Measurements from ENCODE around the gene NAIF1.

The NAIF1 gene

DNA sequence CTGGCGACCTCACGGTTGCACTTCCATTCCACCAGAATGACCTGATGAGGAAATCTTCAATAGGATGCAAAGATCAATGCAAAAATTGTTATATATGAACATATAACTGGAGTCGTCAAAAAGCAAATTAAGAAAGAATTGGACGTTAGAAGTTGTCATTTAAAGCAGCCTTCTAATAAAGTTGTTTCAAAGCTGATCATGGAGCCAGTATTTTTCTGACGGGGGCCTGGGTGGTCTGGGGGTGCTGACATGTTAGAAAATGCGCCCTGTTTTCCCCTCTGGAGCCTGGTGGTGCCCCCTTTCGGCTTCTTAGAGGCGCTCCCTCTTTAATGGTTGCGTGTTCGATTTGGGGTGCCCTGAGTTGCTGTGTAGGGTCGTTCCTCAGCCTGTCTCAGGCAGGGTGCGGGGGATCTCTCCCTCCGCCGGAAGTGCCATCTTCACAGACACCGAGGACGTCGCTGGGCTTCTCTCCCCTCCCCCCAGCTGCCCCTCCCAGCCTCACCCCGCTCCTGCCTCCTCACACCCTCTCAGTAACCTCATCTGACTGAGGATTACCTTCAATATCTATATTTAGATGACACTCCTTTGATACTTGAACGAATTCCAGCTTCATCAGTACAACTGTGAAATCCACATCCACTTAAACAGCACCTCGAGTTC lies 42.1 kb upstream of the NAIF1 start:
- TF ChIP-seq, protein P1, sequence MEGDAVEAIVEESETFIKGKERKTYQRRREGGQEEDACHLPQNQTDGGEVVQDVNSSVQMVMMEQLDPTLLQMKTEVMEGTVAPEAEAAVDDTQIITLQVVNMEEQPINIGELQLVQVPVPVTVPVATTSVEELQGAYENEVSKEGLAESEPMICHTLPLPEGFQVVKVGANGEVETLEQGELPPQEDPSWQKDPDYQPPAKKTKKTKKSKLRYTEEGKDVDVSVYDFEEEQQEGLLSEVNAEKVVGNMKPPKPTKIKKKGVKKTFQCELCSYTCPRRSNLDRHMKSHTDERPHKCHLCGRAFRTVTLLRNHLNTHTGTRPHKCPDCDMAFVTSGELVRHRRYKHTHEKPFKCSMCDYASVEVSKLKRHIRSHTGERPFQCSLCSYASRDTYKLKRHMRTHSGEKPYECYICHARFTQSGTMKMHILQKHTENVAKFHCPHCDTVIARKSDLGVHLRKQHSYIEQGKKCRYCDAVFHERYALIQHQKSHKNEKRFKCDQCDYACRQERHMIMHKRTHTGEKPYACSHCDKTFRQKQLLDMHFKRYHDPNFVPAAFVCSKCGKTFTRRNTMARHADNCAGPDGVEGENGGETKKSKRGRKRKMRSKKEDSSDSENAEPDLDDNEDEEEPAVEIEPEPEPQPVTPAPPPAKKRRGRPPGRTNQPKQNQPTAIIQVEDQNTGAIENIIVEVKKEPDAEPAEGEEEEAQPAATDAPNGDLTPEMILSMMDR (conservative IDR thresholded peaks at IDR 0.05; ENCODE audit: low read depth, low read length) = no peak
- no peak for DNase-seq (ENCODE audit: low read depth)
- H3K4me3 ChIP-seq (ENCODE audit: low read depth, low read length) = no peak overlapping the region

DNA sequence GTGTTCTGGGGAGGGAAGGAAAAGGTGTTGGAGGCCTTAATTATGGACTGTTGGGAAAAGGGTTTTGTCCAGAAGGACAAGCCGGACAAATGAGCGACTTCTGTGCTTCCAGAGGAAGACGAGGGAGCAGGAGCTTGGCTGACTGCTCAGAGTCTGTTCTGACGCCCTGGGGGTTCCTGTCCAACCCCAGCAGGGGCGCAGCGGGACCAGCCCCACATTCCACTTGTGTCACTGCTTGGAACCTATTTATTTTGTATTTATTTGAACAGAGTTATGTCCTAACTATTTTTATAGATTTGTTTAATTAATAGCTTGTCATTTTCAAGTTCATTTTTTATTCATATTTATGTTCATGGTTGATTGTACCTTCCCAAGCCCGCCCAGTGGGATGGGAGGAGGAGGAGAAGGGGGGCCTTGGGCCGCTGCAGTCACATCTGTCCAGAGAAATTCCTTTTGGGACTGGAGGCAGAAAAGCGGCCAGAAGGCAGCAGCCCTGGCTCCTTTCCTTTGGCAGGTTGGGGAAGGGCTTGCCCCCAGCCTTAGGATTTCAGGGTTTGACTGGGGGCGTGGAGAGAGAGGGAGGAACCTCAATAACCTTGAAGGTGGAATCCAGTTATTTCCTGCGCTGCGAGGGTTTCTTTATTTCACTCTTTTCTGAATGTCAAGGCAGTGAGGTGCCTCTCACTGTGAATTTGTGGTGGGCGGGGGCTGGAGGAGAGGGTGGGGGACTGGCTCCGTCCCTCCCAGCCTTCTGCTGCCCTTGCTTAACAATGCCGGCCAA lies 41.3 kb upstream of the NAIF1 start:
- no peak for DNase-seq (ENCODE audit: low read depth)
- H3K4me3 ChIP-seq (ENCODE audit: low read depth, low read length) = no peak overlapping the region
- TF ChIP-seq, protein P1 (conservative IDR thresholded peaks at IDR 0.05; ENCODE audit: low read depth, low read length) = no peak

DNA sequence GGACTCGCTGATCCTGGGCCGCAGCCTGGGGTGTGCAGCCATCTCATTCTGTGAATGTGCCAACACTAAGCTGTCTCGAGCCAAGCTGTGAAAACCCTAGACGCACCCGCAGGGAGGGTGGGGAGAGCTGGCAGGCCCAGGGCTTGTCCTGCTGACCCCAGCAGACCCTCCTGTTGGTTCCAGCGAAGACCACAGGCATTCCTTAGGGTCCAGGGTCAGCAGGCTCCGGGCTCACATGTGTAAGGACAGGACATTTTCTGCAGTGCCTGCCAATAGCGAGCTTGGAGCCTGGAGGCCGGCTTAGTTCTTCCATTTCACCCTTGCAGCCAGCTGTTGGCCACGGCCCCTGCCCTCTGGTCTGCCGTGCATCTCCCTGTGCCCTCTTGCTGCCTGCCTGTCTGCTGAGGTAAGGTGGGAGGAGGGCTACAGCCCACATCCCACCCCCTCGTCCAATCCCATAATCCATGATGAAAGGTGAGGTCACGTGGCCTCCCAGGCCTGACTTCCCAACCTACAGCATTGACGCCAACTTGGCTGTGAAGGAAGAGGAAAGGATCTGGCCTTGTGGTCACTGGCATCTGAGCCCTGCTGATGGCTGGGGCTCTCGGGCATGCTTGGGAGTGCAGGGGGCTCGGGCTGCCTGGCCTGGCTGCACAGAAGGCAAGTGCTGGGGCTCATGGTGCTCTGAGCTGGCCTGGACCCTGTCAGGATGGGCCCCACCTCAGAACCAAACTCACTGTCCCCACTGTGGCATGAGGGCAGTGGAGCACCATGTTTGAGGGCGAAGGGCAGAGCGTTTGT lies 40.5 kb upstream of the NAIF1 start:
- TF ChIP-seq, protein P1 (conservative IDR thresholded peaks at IDR 0.05; ENCODE audit: low read depth, low read length) = no peak
- H3K4me3 ChIP-seq (ENCODE audit: low read depth, low read length) = no peak overlapping the region
- no peak for DNase-seq (ENCODE audit: low read depth)

DNA sequence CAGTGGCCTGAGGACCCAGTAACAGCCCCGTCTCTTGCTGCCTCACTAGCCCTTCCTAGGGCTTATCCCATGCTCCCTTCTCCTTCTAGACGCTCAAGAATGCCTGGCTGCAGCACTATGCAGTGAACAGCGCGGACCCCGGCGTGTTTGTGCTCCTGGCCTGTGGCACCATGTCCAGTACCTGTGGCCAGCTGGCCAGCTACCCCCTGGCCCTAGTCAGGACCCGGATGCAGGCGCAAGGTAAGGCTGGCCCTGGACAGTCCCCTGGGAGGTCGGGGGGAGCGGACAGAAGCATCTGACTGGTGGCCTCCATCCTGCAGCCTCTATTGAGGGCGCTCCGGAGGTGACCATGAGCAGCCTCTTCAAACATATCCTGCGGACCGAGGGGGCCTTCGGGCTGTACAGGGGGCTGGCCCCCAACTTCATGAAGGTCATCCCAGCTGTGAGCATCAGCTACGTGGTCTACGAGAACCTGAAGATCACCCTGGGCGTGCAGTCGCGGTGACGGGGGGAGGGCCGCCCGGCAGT lies 39.9 kb upstream of the NAIF1 start:
- no peak overlapping the region for H3K4me3 ChIP-seq (ENCODE audit: low read depth, low read length)
- DNase-seq (ENCODE audit: low read depth) = no peak
- TF ChIP-seq, protein P1 (conservative IDR thresholded peaks at IDR 0.05; ENCODE audit: low read depth, low read length) = no peak

DNA sequence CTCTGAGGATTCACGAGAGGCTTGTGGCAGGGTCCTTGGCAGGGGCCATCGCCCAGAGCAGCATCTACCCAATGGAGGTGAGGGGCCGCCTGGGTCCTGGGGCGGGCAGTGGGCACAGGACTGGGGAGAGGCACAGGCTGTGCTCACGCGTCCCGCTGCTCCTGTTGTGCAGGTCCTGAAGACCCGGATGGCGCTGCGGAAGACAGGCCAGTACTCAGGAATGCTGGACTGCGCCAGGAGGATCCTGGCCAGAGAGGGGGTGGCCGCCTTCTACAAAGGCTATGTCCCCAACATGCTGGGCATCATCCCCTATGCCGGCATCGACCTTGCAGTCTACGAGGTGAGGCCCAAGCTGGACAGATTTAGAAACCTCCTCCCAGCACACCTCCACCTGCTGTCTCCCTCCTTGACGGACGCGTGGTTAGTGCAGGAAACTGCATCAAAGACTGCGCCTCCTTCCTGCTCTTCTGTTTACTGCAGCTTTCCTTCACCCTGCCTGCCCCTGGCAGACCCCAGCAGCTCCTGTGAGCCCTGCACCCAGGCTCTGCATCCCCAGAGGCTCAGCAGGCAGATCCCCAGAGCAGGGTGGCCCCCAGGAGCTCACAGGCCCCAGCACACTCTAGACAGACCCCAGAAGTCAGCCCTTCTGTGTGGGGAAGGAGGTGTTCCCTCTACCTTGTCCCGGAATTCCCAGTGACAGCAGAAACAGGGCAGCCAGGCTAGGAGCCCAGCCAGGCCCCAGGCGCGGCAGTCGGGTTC lies 39.2 kb upstream of the NAIF1 start:
- no peak for DNase-seq (ENCODE audit: low read depth)
- no peak overlapping the region for H3K4me3 ChIP-seq (ENCODE audit: low read depth, low read length)
- TF ChIP-seq, protein P1 (conservative IDR thresholded peaks at IDR 0.05; ENCODE audit: low read depth, low read length) = no peak

DNA sequence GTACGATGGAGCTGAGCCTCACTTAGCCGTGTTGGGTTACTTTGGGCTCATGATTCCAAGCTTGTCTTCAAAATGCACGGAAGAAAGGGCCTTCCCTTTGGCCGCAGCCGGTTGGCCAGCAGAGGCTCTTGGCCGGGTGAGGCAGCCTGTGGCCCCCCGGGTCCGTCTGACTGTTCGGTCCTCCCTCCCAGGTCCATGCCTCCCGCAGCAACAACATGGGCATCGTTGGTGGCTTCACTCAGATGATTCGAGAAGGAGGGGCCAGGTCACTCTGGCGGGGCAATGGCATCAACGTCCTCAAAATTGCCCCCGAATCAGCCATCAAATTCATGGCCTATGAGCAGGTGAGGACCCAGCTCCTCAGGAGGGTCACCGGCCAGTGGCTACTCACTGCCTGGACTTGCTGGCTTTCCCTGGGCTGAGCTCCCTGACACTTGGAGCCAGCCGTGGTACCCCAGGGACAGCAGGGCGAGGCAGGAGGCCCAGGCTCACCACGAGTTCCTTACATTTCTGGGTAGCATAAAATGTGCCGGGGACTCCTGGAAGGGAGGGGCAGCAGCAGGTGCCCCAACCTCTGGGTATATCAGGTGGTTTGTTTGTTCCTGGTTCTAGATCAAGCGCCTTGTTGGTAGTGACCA lies 38.5 kb upstream of the NAIF1 start:
- DNase-seq (ENCODE audit: low read depth) = no peak
- TF ChIP-seq, protein P1 (conservative IDR thresholded peaks at IDR 0.05; ENCODE audit: low read depth, low read length) = no peak

More for the DNA sequence above, 38.5 kb upstream of the NAIF1 start:
- H3K4me3 ChIP-seq (ENCODE audit: low read depth, low read length) = no peak overlapping the region

Measured in choroid plexus epithelial cell (primary cell).